Measurements from ENCODE around the gene ATP2B2.

Gene ATP2B2

GRCh38 chr3:10471054-10471688 lies 34.2 kb downstream of the ATP2B2 start:
- no peak for DNase-seq (ENCODE audit: low read depth in 2 of 2, low spot score in 1 of 2)

- DNase-seq (ENCODE audit: low read depth in 2 of 2, low spot score in 1 of 2): no peak
Measured at GRCh38 chr3:10470120-10471053, 35.0 kb downstream of the ATP2B2 start.

DNA sequence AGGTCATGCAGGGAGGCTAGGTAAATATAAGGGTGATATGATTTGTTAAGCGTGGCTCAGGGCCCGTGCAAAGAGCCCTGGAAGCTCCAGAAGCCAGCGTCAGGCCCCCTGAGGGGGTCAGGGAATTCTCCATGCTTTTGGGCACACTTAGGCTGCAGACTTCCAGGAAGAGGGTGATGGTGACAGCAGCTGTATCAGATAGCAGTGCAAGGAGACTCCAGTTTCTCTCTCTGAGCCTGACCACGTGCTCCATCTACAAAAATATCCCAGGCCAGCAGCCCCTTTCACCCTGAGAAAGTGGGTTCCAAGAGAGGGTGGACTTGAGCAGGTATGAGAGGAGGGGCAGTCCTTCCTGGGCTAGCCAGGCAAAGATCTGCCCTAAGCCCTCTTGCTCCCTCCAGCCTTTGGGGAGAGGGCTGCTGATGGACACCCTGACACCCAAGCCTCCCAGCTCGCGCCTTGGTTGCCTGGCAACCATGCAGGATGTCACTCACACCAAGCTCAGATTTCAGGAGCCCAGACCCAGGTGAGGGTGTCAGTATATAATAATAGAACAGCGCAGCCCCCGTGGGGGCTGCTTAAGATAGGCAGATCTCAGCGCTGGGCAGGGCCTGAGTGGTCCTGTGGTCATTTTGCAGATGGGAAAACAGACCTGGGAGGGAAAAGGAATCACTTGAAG lies 35.8 kb downstream of the ATP2B2 start:
- DNase-seq (ENCODE audit: low read depth in 2 of 2, low spot score in 1 of 2): no peak

GRCh38 chr3:10468613-10469354 lies 36.6 kb downstream of the ATP2B2 start:
- DNase-seq (ENCODE audit: low read depth in 2 of 2, low spot score in 1 of 2): no peak

- no peak for DNase-seq (ENCODE audit: low read depth in 2 of 2, low spot score in 1 of 2)
Measured at GRCh38 chr3:10467904-10468612, 37.3 kb downstream of the ATP2B2 start.

GRCh38 chr3:10467204-10467603 lies 38.2 kb downstream of the ATP2B2 start:
- DNase-seq (ENCODE audit: low read depth in 2 of 2, low spot score in 1 of 2): no peak

DNA sequence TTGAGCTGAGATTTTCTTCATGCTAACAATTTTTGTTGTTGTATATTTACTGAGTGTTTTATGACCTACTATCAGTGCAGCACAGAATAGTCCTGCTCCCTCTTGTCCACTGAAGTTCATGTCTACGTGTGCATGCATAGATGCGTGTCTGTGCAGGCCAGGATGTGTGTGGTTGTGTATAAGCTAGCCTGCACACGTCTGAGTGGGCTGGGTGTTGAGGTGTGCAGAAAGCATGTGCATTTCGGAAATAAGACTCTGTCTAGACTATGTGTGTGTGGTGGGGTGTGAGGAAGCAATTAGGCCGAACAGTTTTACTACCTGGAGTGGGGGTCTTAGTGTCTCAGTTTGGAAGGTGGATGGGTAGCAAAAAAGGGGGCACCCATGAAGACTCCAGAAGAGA lies 39.2 kb downstream of the ATP2B2 start:
- DNase-seq (ENCODE audit: low read depth in 2 of 2, low spot score in 1 of 2): no peak

DNA sequence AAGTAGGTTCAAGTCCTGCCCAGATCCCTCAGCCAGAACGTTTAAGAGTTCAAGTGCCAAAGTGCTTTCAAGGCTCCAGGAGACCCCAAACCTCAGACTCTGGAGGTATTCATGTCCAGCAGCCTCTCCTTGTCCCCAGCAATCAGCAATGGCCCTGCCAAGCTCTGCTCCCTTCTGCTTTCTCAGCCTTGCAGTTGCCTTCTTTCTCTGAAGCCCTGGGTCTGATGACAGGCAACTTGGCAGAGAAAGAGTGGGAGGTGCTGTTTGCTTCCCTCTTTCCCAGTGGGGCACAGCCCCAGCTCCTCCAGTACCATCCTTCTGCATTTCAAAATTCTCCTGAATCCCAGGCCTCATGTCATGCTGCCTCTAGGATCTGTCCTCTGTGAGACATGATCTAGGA lies 40.2 kb downstream of the ATP2B2 start:
- DNase-seq (ENCODE audit: low read depth in 2 of 2, low spot score in 1 of 2): no peak

- DNase-seq (ENCODE audit: low read depth in 2 of 2, low spot score in 1 of 2): no peak
Measured at GRCh38 chr3:10463533-10464434, 41.6 kb downstream of the ATP2B2 start.

- no peak for DNase-seq (ENCODE audit: low read depth in 2 of 2, low spot score in 1 of 2)
Measured at GRCh38 chr3:10462641-10463532, 42.5 kb downstream of the ATP2B2 start.

GRCh38 chr3:10460951-10461545 lies 44.3 kb downstream of the ATP2B2 start:
- no peak for DNase-seq (ENCODE audit: low read depth in 2 of 2, low spot score in 1 of 2)

- peak in 1 of 2 donors; percentile 11 for DNase-seq (ENCODE audit: low read depth in 2 of 2, low spot score in 1 of 2)
Measured at GRCh38 chr3:10459954-10460754, 45.2 kb downstream of the ATP2B2 start.

DNA sequence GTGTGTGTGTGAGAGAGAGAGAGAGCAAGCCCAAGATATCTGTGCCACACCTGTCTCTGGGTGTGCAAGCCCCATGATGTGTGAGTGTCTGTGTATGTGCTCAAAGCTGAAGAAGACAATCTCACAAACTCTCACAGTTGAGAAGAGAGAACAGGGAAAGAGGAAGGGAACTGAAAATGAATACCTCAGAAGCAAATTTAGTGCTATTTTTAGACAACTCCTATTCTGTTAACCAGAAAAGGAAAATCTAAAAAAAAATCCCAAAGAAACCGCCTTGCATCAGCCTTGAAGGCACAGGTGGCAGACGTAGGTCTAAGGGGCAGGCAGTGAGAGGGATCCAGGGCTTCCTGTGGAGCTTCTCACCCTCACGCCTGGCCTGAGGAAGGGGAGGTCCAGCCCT lies 47.8 kb downstream of the ATP2B2 start:
- DNase-seq (ENCODE audit: low read depth in 2 of 2, low spot score in 1 of 2): no peak

GRCh38 chr3:10456981-10457380 lies 48.4 kb downstream of the ATP2B2 start:
- DNase-seq (ENCODE audit: low read depth in 2 of 2, low spot score in 1 of 2): no peak

GRCh38 chr3:10455545-10455914 lies 49.9 kb downstream of the ATP2B2 start:
- DNase-seq (ENCODE audit: low read depth in 2 of 2, low spot score in 1 of 2): no peak

DNA sequence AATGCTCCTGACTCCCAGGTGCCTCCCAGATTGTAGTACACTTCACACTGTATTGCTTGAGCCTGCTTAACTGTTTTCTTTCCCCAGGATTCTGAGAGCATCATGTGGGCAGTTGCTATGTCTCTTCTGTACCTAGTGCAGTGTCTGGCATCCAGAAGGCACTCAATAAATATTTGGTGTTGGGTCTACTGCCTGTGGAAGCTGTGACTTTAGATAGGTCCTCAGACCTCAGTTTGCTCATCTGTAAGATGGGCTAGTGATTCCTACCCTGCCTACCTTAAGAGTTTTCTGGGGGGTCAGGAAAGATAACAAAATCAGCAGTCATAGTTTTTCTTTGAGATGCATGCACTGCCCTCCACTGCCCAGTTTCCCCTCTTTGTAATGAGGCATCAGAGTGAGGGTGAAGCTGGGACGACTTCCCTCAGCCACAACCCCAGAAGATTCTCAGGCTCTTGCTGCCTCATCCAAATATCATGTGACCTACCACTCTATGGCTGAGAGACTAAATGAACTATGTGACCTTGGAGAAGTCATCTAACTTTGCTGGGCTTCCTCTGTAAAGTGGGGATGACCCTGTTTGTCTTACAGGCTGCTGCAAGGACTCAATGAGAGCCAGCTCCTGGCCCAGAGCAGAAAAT lies 50.4 kb downstream of the ATP2B2 start:
- DNase-seq (ENCODE audit: low read depth in 2 of 2, low spot score in 1 of 2): no peak
